PC-3 (cell line): Measurements from ENCODE around the gene LTB4R2. TPM values are rescaled to one million over a fixed set of nuclear protein-coding genes. Genes with fewer than 3 reads are reported as not detected.

Experiments used
- ATAC-seq: fragments of 200-7000 bp; cut with Tn5 transposase; 2 replicates; pipeline ENCODE4 v1.9.1; 2020; ENCODE audit warnings: mild to moderate bottlenecking, moderate library complexity
- BruUV-seq: library from RNA; stranded (reverse); fragments of 400-500 nt; replicated peaks from 2 replicates; lab custom pipeline; 2021; lab: Mats Ljungman, UMichigan
- CTCF ChIA-PET: fragments of 300-600 bp; sonication (Branson Sonifier 250); formaldehyde crosslinking; loops from one replicate; lab custom pipeline; 2022; ENCODE audit warnings: antibody characterized with exemption; lab: Charles Lee
- POLR2A ChIA-PET: fragments of 300-600 bp; sonication (Branson Sonifier 250); formaldehyde crosslinking; loops from one replicate; lab custom pipeline; 2022; ENCODE audit warnings: antibody characterized with exemption; ENCODE audit not compliant: unreplicated experiment; lab: Charles Lee
- DNase-seq: peaks from one replicate; pipeline ENCODE4 v3.0.0-alpha.2; 2015
- H2AFZ ChIP-seq: fragments of 300-600 bp; sonication (generic); 2 replicates; pipeline ENCODE4 v1.6.0; 2016; ENCODE audit warnings: antibody characterized with exemption, low read length
- H3F3A ChIP-seq: fragments of 300-600 bp; sonication (generic); one replicate; pipeline ENCODE4 v1.6.0; 2017; ENCODE audit warnings: antibody characterized with exemption, low read length, control low read depth, mild to moderate bottlenecking; ENCODE audit not compliant: unreplicated experiment
- H3K27ac ChIP-seq: fragments of 300-600 bp; sonication (generic); 2 replicates; pipeline ENCODE4 v1.5.1; 2016; ENCODE audit warnings: mild to moderate bottlenecking, low read length
- H3K27me3 ChIP-seq: fragments of 300-600 bp; sonication (generic); 2 replicates; pipeline ENCODE4 v1.6.1; 2016; ENCODE audit warnings: low read length, mixed read lengths
- H3K36me3 ChIP-seq: fragments of 300-600 bp; sonication (generic); 2 replicates; pipeline ENCODE4 v1.6.1; 2016; ENCODE audit warnings: low read depth, mixed run types, low read length, mixed read lengths
- H3K4me1 ChIP-seq: fragments of 300-600 bp; sonication (generic); 2 replicates; pipeline ENCODE4 v1.5.1; 2016; ENCODE audit warnings: low read length; ENCODE audit not compliant: insufficient read depth
- H3K4me2 ChIP-seq: fragments of 300-600 bp; sonication (generic); 2 replicates; pipeline ENCODE4 v1.6.0; 2016; ENCODE audit warnings: low read length
- H3K4me3 ChIP-seq: fragments of 300-600 bp; sonication (generic); 2 replicates; pipeline ENCODE4 v1.5.1; 2016; ENCODE audit warnings: mild to moderate bottlenecking, low read length, mixed read lengths
- H3K79me2 ChIP-seq: fragments of 300-600 bp; sonication (generic); 2 replicates; pipeline ENCODE4 v1.6.1; 2017; ENCODE audit warnings: low read length, mixed read lengths
- H3K9ac ChIP-seq: fragments of 300-600 bp; sonication (generic); 2 replicates; pipeline ENCODE4 v1.6.0; 2016; ENCODE audit warnings: mild to moderate bottlenecking, low read length
- H3K9me2 ChIP-seq: fragments of 300-600 bp; sonication (generic); replicated peaks from 2 replicates; pipeline ENCODE4 v1.6.1; 2016; ENCODE audit warnings: mixed run types, low read length, mixed read lengths
- H3K9me3 ChIP-seq: fragments of 300-600 bp; sonication (generic); 2 replicates; pipeline ENCODE4 v1.6.1; 2016; ENCODE audit warnings: low read length, mixed read lengths
- H4K20me1 ChIP-seq: fragments of 300-600 bp; sonication (generic); 2 replicates; pipeline ENCODE4 v1.6.1; 2016; ENCODE audit warnings: low read length, mixed read lengths
- CTCF ChIP-seq: fragments of 300-600 bp; sonication (generic); conservative IDR thresholded peaks from 2 replicates; pipeline ENCODE4 v1.5.1; 2017; ENCODE audit warnings: antibody characterized with exemption, low read depth, mild to moderate bottlenecking, low read length
- EZH2 ChIP-seq: fragments of 300-600 bp; sonication (generic); IDR thresholded peaks from one replicate; pipeline ENCODE4 v1.6.1; 2017; ENCODE audit warnings: antibody characterized with exemption, mild to moderate bottlenecking, low read length; ENCODE audit not compliant: unreplicated experiment
- EZH2phosphoT487 ChIP-seq: fragments of 300-600 bp; sonication (generic); IDR thresholded peaks from 2 replicates; pipeline ENCODE4 v1.6.1; 2018; ENCODE audit warnings: mild to moderate bottlenecking, antibody characterized with exemption, low read length, borderline replicate concordance
- intact Hi-C: fragments of 100-400 bp; cut with micrococcal nuclease; formaldehyde crosslinking; loops from 2 replicates; pipeline ENCODE4 v1.9.0; 2023
- total RNA-seq: library from RNA; depleted of rRNA; stranded (reverse); fragments of >200 nt; gene quantifications from 2 replicates; pipeline ENCODE4 v1.2.3, GENCODE V29; 2014

LTB4R2 gene
- total RNA-seq, 1 experiment from 2014 or later, result 9.3 TPM

- no peak overlapping the region for H2AFZ ChIP-seq
- no TSS peak for BruUV-seq
- POLR2A ChIA-PET, result no interaction called here
These were observed 14.1 kb downstream of the LTB4R2 start for GRCh38 chr14:24324024-24324423.

GRCh38 chr14:24325041-24325530, 15.1 kb downstream of the LTB4R2 start:
- no peak for TF ChIP-seq EZH2phosphoT487
- BruUV-seq, result no TSS peak
- Histone ChIP-seq H2AFZ (no peak overlapping the region), H3K9ac (no peak overlapping the region), H4K20me1 (no peaks in the 10 kb centered on the region), H3K27ac (no peak overlapping the region), H3K4me2 (no peak overlapping the region), H3K79me2 (no peaks in the 10 kb centered on the region), H3K4me1 (no peaks in the 10 kb centered on the region), H3K36me3 (no peaks in the 10 kb centered on the region), H3K4me3 (no peak overlapping the region), H3K9me3 (no peaks in the 10 kb centered on the region), H3K27me3 (no peaks in the 10 kb centered on the region), H3F3A (no peaks in the 10 kb centered on the region), H3K9me2 (no peaks in the 10 kb centered on the region)
- ChIA-PET CTCF (no interaction called here), POLR2A (no interaction called here)
- intact Hi-C loops, result no loop called here
- no peak for DNase-seq
- no peak for ATAC-seq

More at GRCh38 chr14:24324024-24324423, 14.1 kb downstream of the LTB4R2 start:
- no peaks in the 10 kb centered on the region for H3K9me2 ChIP-seq
- H4K20me1 ChIP-seq, result no peaks in the 10 kb centered on the region
- no peak overlapping the region for H3K9ac ChIP-seq
- H3K4me1 ChIP-seq, result no peaks in the 10 kb centered on the region
- ATAC-seq (no peak), DNase-seq (no peak)
- H3K9me3 ChIP-seq, result no peaks in the 10 kb centered on the region
- no peak overlapping the region for H3K4me3 ChIP-seq
- no peaks in the 10 kb centered on the region for H3K79me2 ChIP-seq
- no peaks in the 10 kb centered on the region for H3F3A ChIP-seq
- intact Hi-C loops, result no loop called here
- TF ChIP-seq EZH2phosphoT487, result no peak
- no peak for TF ChIP-seq CTCF
- no peak for TF ChIP-seq EZH2
- no peak overlapping the region for H3K4me2 ChIP-seq
- no peaks in the 10 kb centered on the region for H3K27me3 ChIP-seq
- CTCF ChIA-PET, result no interaction called here
- no peaks in the 10 kb centered on the region for H3K36me3 ChIP-seq
- H3K27ac ChIP-seq, result no peak overlapping the region

GRCh38 chr14:24325963-24326362, 16.0 kb downstream of the LTB4R2 start:
- H3K27ac ChIP-seq, result no peak overlapping the region
- ChIA-PET CTCF (no interaction called here), POLR2A (no interaction called here)
- no peaks in the 10 kb centered on the region for H4K20me1 ChIP-seq
- no peak overlapping the region for H3K4me3 ChIP-seq
- TF ChIP-seq EZH2phosphoT487 (no peak), CTCF (no peak), EZH2 (no peak)
- H3K4me1 ChIP-seq, result no peaks in the 10 kb centered on the region
- no peak overlapping the region for H3K9ac ChIP-seq
- no peaks in the 10 kb centered on the region for H3K27me3 ChIP-seq
- intact Hi-C loops, result no loop called here
- H3K4me2 ChIP-seq, result no peak overlapping the region
- no peaks in the 10 kb centered on the region for H3F3A ChIP-seq
- no peaks in the 10 kb centered on the region for H3K9me2 ChIP-seq
- DNase-seq (no peak), ATAC-seq (no peak)
- H3K79me2 ChIP-seq, result no peaks in the 10 kb centered on the region
- H2AFZ ChIP-seq, result no peak overlapping the region
- H3K9me3 ChIP-seq, result no peaks in the 10 kb centered on the region
- BruUV-seq, result no TSS peak
- no peaks in the 10 kb centered on the region for H3K36me3 ChIP-seq
